Placental pericyte (primary cell): Measurements from ENCODE around the gene ARL15. TPM values are rescaled to one million over a fixed set of nuclear protein-coding genes. Genes with fewer than 3 reads are reported as not detected.

Experiments
- small RNA-seq: library from RNA; depleted of rRNA; stranded (forward); fragments of <200 nt; gene quantifications from one replicate; pipeline ENCODE3, GENCODE V24; 2012; ENCODE audit warnings: low replicate concordance
- total RNA-seq: library from RNA; depleted of rRNA; stranded (reverse); fragments of >200 nt; gene quantifications from 2 replicates; pipeline ENCODE4 v1.2.3, GENCODE V29; 2012

The ARL15 gene
- total RNA-seq, result 7.2 and 16.3 TPM in 2 replicates

GRCh38 chr5:54310433-54311175 is at the start of gene ARL15:
Gene ARL15 (minus strand): TSS chr5:54310573.

Small RNAs within 50 kb of the gene (small RNA-seq; reads per million reads assigned to genes)
- gene AC008873.1, result not detected
- not detected for gene MIR4459
- not detected for gene MIR581
- gene RNU6-272P, result not detected

Other genes starting within 250 kb of the ARL15 start
- gene HSPB3, start 145.1 kb upstream of the ARL15 start, total RNA-seq, result 1.0 and 3.1 TPM in 2 replicates
- 78.2 and 107 TPM in 2 replicates for gene SNX18, start 207.2 kb upstream of the ARL15 start, total RNA-seq